ENCODE data around the gene SCAF8.

DNA sequence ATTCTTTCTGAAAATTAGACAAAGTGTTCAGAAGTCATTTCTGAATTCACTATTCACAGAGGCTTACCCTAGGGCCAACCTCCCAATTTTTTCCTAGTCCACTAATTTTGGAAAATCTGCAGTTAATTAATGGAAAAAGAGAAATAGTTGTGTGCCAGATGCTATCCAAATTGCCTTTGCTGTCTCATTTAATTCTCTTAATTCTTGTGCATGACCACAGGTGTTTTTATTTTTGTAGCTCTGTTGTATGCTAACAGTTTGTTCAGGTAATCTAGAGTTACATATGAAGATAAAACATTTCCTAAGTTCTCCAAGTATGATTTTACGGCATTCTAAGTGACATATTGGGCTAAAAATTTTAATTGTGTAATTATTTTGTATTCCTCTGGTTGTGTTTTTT is 96.8 kb downstream of the SCAF8 start:
- no peak for TF ChIP-seq ZNF214 (tag by site-specific recombination; IDR thresholded peaks at IDR 0.05; ENCODE audit: borderline replicate concordance)
- TF ChIP-seq YY1 (tag by site-specific recombination; IDR thresholded peaks at IDR 0.05): no peak
- TF ChIP-seq, protein P1, sequence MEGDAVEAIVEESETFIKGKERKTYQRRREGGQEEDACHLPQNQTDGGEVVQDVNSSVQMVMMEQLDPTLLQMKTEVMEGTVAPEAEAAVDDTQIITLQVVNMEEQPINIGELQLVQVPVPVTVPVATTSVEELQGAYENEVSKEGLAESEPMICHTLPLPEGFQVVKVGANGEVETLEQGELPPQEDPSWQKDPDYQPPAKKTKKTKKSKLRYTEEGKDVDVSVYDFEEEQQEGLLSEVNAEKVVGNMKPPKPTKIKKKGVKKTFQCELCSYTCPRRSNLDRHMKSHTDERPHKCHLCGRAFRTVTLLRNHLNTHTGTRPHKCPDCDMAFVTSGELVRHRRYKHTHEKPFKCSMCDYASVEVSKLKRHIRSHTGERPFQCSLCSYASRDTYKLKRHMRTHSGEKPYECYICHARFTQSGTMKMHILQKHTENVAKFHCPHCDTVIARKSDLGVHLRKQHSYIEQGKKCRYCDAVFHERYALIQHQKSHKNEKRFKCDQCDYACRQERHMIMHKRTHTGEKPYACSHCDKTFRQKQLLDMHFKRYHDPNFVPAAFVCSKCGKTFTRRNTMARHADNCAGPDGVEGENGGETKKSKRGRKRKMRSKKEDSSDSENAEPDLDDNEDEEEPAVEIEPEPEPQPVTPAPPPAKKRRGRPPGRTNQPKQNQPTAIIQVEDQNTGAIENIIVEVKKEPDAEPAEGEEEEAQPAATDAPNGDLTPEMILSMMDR (tag by site-specific recombination; IDR thresholded peaks at IDR 0.05): no peak
- TF ChIP-seq ZNF404 (tag by site-specific recombination; IDR thresholded peaks at IDR 0.05): no peak
- TF ChIP-seq TCF7L2 (IDR thresholded peaks at IDR 0.05; ENCODE audit: borderline replicate concordance, low read depth, low read length): no peak
- no peak for TF ChIP-seq ZNF830 (tag by site-specific recombination; IDR thresholded peaks at IDR 0.05; ENCODE audit: low read depth)
- no peak for TF ChIP-seq REST (tag by site-specific recombination; IDR thresholded peaks at IDR 0.05)
- no peak for TF ChIP-seq KLF8 (tag by site-specific recombination; IDR thresholded peaks at IDR 0.05)
- TF ChIP-seq ZNF776 (tag by site-specific recombination; IDR thresholded peaks at IDR 0.05; ENCODE audit: borderline replicate concordance): no peak
- no peak for TF ChIP-seq KLF10 (tag by site-specific recombination; IDR thresholded peaks at IDR 0.05)
- no peak for TF ChIP-seq ZNF785 (tag by site-specific recombination; IDR thresholded peaks at IDR 0.05)

Data from HEK293 (cell line).